22Rv1 (cell line): ENCODE results near the gene DAGLB.

ENCODE experiments used
- ZFX ChIP-seq: fragments of 450-650 bp; IDR thresholded peaks from 2 replicates; pipeline ENCODE4 v1.6.1; 2017; ENCODE audit warnings: antibody characterized with exemption, borderline replicate concordance
- TF ChIP-seq, protein P1 (sequence below): fragments of 450-650 bp; IDR thresholded peaks from 2 replicates; pipeline ENCODE4 v1.5.1; 2017; ENCODE audit warnings: mild to moderate bottlenecking

DNA sequence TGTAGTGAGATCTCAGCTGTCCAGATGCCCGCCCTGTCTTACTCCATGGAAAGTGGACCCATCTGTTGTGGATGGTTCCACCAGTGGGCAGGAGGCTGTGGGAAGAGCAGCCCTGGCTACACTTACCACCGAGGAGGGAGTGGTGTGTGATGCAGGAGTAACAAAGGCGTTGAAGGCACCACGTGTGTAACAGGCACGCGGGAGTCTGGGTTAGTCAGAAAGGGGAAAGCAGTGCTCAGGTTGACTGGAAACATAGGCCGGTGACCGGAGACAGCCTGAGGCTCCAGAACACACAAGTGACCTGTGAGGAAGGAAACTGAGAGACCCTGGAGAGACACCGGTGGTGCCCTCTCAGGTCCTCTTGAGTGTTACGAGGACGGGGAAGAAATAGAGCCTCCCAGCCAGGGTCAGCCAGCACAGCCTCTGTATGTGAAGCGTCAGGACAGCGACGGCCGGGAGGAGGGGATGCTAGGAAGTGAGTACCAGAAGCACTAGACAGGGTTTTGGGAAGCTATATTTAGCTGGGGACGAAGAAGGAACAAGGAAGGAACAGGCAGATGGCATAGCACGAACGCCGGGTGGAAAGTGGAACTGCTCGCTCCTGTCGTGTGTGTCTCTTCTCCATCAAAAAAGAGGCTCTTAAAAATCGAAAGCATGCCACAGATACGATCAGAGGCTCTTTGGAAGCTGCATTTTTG is 51.7 kb downstream of the DAGLB start:
- TF ChIP-seq, protein P1, sequence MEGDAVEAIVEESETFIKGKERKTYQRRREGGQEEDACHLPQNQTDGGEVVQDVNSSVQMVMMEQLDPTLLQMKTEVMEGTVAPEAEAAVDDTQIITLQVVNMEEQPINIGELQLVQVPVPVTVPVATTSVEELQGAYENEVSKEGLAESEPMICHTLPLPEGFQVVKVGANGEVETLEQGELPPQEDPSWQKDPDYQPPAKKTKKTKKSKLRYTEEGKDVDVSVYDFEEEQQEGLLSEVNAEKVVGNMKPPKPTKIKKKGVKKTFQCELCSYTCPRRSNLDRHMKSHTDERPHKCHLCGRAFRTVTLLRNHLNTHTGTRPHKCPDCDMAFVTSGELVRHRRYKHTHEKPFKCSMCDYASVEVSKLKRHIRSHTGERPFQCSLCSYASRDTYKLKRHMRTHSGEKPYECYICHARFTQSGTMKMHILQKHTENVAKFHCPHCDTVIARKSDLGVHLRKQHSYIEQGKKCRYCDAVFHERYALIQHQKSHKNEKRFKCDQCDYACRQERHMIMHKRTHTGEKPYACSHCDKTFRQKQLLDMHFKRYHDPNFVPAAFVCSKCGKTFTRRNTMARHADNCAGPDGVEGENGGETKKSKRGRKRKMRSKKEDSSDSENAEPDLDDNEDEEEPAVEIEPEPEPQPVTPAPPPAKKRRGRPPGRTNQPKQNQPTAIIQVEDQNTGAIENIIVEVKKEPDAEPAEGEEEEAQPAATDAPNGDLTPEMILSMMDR = no peak
- TF ChIP-seq ZFX = no peak
